ENCODE results near the gene LMAN1L.

LMAN1L gene

DNA sequence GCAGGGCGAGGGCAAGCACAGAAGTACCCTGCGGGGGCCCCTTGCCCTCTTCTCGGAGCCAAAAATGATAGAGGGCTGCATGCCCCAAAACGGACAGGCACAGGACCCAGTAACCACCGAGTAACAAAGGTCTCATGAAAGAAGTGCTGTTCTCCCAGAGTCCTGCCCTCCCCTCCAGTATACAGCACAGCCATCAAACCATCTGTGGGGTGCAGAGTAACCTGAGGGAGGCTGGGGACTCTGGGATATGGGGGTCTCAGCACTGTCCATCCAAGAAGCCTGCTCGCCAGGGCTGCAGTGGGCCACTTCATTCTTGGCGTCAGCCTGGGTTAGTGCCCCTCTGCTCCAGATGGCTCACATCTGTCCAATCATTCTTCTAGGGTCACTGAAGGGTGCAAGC is 24.2 kb downstream of the LMAN1L start:
- DNase-seq (ENCODE audit: low spot score): no peak

DNA sequence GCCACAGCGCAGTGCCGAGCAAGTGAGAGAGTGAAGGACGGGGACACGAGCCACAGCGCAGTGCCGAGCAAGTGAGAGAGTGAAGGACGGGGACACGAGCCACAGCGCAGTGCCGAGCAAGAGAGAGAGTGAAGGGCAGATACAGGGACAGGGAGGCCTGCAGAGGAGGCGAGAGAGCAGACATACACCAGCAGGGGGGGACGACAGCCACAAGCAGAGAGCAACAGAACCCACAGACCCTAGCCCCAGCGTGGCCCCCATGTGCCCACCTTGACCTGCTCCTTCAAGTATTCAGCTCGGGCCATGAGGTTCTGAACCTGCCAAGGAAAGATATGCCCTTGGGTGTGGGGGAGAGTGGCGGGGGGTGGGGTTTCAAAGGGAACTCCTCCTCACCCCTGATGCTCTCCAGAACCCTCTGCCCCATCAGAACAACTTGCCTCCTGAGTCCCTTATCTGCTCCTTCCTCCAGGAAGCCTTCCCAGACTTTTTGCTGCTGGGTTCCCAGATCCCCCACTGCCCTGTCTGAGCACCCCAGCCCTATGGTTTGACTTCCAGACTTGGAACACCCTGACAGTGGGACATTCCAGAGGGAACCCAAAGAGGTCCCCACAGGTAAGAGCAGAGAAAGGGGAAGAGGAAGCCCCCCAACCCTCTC is 25.0 kb downstream of the LMAN1L start:
- TF ChIP-seq, protein P1, sequence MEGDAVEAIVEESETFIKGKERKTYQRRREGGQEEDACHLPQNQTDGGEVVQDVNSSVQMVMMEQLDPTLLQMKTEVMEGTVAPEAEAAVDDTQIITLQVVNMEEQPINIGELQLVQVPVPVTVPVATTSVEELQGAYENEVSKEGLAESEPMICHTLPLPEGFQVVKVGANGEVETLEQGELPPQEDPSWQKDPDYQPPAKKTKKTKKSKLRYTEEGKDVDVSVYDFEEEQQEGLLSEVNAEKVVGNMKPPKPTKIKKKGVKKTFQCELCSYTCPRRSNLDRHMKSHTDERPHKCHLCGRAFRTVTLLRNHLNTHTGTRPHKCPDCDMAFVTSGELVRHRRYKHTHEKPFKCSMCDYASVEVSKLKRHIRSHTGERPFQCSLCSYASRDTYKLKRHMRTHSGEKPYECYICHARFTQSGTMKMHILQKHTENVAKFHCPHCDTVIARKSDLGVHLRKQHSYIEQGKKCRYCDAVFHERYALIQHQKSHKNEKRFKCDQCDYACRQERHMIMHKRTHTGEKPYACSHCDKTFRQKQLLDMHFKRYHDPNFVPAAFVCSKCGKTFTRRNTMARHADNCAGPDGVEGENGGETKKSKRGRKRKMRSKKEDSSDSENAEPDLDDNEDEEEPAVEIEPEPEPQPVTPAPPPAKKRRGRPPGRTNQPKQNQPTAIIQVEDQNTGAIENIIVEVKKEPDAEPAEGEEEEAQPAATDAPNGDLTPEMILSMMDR (IDR thresholded peaks at IDR 0.05; ENCODE audit: extremely low read depth, missing control alignments): no peak
- DNase-seq (ENCODE audit: low spot score): no peak

More for the DNA sequence above, 24.2 kb downstream of the LMAN1L start:
- TF ChIP-seq, protein P1 (IDR thresholded peaks at IDR 0.05; ENCODE audit: extremely low read depth, missing control alignments): no peak

DNA sequence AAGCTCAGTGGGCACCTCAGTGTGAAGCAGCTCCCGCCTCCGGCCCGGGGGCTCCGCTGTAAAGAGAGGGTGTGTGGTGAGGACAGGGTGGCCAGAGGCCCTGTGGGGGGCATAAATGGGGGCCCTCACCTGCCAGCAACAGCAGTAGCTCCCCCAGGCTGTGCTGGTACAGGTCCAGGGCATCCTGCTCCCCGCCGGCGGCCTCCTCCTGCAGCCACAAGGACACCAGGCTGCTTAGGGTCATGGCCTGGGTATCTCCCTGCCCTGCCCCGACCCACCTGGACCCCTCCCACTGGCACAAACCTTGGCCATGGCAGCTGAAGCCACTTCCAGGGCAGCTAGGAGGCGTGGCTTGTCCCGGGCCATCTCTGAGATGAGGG is 25.5 kb downstream of the LMAN1L start:
- TF ChIP-seq, protein P1 (IDR thresholded peaks at IDR 0.05; ENCODE audit: extremely low read depth, missing control alignments): no peak
- no peak for DNase-seq (ENCODE audit: low spot score)

DNA sequence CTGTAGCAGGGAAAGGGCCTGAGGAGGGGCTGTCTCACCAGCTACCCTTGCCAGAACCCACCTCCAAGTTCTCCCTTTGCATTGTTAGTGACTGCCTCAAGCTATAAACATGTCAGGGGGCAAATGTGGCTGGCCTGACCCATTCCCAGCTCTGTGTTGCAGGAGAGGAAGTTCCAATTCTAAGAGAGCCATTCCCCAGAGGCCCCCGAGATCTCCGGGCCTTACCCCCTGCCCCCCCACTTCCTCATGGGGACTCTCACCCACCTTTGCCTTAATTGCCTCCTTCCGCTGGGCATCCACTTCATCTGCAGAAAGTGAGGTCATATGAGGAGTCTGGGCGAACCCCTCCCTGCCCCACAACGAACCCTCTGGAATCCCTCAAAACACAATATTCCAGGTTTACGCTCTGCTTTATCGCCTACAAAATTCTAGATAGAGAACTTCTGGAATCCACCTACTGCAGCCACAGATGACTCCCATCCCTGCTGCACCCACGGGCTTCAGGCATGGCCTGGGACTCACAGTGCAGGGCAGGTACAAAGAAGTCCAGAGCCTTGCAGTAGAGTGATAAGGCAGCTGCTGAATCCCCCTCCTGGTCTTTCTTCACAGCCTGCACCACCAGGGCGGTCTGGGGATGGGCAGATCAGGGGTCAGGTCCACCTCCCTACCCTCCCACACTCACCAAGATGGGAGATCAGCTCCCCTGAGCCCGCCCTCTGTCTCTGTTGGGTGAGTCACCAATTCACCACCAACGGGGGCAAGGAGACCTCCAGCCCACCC is 26.3 kb downstream of the LMAN1L start:
- no peak for DNase-seq (ENCODE audit: low spot score)
- TF ChIP-seq, protein P1 (IDR thresholded peaks at IDR 0.05; ENCODE audit: extremely low read depth, missing control alignments): no peak

DNA sequence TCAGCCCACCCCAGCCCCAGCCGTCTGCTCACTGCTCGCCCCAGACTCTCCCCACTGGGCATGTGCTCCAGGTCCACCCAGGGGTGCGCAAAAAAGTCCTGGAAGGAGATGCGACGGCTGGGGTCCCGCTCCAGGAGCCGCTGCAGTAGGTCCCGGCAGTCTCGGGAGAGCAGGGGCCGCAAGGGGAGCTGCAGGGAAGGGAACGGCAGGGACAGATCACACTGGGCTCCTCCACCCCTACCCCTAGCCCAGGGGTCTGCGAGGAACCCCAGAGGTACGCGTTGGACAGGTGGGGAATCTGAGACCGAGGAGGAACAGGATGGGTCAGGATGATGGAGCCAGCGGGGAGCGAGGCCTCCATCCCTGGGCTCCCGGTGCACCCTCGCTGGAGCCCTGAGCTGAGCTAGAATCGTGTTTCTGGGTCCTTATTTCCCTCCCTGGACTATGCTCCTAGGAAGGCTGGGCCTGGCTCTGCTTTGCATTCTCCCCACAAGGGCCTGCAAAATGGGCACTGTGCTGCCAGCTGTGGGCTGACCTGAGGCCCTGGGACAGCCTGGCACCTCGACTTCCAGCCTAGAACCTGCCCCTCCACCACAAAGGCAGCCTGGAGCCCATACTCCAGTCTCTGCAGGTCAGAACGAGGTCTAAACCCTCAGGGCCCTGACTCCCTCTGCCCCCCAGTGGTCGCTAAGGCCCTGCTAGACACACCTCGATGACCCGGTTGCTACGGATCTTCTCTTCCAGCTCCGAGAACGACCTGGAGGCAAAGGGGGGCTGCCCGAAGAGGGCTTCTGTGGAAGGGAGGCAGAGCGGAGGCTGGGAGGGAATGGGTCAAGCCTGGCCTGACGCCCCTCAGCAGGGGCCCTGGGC is 27.1 kb downstream of the LMAN1L start:
- TF ChIP-seq, protein P1 (IDR thresholded peaks at IDR 0.05; ENCODE audit: extremely low read depth, missing control alignments): no peak
- DNase-seq (ENCODE audit: low spot score): no peak

DNA sequence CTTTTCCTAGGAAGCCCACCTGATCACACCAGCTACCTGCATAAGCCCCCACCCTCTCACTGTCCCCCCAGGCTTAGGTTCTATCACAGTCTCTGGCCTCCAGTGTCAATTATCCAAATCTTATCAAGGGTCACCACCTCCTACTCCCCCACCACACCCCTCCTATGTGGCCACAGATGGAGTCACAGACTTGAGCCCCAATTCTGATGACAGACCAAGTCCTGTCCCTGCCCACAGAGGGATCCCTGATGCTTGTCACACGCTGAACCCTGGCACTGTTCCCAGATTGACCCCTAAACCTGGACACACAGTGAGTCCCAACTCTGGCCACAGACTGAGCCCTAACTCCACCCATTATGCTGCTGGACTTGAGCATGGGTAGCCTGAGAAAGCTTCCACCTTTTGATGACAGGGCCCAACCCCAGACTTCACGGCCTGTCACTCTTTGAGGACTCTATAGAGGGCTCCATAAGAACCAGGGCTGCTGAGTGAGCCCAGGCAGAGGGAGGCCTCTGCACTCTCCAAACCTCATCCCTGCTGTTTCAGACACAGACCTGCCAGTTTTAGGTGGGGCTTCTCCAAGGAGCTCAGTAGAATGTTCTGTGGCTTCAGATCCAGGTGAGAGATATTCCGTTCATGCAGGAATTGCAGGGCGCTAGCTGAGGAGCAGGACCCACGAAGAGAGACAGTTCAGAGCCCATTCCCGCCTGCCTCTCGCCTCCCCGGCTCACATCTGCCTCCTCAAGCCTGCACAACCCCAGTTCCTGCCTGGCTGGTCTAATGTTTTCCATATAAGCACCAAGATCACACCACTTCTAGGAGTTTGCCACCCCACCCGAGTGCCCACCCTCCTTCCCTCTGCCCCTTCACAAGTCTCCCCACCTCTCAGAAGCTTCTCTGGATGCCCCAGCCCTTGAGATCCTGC is 28.5 kb downstream of the LMAN1L start:
- TF ChIP-seq, protein P1 (IDR thresholded peaks at IDR 0.05; ENCODE audit: extremely low read depth, missing control alignments): no peak
- DNase-seq (ENCODE audit: low spot score): no peak
